ENCODE measurements around the gene PPIL4.

- TF ChIP-seq NR2C2 (IDR thresholded peaks at IDR 0.05; ENCODE audit: borderline replicate concordance, control insufficient read depth, insufficient read length, low read depth) (no peak), RAD51 (IDR thresholded peaks at IDR 0.05) (no peak), NFXL1 (IDR thresholded peaks at IDR 0.05; ENCODE audit: borderline replicate concordance) (no peak), POLR2AphosphoS5 (IDR thresholded peaks at IDR 0.05; ENCODE audit: low read length) (no peak), POLR2A (IDR thresholded peaks at IDR 0.05; ENCODE audit: low read depth, low read length) (no peak), EZH2 (IDR thresholded peaks at IDR 0.05; ENCODE audit: borderline replicate concordance, control insufficient read depth, low read depth, low read length) (no peak), JUND (IDR thresholded peaks at IDR 0.05; ENCODE audit: low read depth, low read length) (no peak), RAD21 (IDR thresholded peaks at IDR 0.05; ENCODE audit: insufficient read depth, low read depth, low read length) (no peak), CHD4 (IDR thresholded peaks at IDR 0.05) (no peak), POU2F2 (IDR thresholded peaks at IDR 0.05; ENCODE audit: borderline replicate concordance, low read depth, low read length) (no peak), BRCA1 (IDR thresholded peaks at IDR 0.05; ENCODE audit: low read depth, low read length) (no peak), BACH1 (IDR thresholded peaks at IDR 0.05; ENCODE audit: borderline replicate concordance) (no peak)
- TF ChIP-seq, protein P1, sequence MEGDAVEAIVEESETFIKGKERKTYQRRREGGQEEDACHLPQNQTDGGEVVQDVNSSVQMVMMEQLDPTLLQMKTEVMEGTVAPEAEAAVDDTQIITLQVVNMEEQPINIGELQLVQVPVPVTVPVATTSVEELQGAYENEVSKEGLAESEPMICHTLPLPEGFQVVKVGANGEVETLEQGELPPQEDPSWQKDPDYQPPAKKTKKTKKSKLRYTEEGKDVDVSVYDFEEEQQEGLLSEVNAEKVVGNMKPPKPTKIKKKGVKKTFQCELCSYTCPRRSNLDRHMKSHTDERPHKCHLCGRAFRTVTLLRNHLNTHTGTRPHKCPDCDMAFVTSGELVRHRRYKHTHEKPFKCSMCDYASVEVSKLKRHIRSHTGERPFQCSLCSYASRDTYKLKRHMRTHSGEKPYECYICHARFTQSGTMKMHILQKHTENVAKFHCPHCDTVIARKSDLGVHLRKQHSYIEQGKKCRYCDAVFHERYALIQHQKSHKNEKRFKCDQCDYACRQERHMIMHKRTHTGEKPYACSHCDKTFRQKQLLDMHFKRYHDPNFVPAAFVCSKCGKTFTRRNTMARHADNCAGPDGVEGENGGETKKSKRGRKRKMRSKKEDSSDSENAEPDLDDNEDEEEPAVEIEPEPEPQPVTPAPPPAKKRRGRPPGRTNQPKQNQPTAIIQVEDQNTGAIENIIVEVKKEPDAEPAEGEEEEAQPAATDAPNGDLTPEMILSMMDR (IDR thresholded peaks at IDR 0.05 in 2 of 3, conservative IDR thresholded peaks at IDR 0.05 in 1 of 3; ENCODE audit: control insufficient read depth in 2 of 3, extremely low read depth in 1 of 3, insufficient read depth in 1 of 3, low read depth in 3 of 3, low read length in 3 of 3) = no peak
- TF ChIP-seq, protein P2, sequence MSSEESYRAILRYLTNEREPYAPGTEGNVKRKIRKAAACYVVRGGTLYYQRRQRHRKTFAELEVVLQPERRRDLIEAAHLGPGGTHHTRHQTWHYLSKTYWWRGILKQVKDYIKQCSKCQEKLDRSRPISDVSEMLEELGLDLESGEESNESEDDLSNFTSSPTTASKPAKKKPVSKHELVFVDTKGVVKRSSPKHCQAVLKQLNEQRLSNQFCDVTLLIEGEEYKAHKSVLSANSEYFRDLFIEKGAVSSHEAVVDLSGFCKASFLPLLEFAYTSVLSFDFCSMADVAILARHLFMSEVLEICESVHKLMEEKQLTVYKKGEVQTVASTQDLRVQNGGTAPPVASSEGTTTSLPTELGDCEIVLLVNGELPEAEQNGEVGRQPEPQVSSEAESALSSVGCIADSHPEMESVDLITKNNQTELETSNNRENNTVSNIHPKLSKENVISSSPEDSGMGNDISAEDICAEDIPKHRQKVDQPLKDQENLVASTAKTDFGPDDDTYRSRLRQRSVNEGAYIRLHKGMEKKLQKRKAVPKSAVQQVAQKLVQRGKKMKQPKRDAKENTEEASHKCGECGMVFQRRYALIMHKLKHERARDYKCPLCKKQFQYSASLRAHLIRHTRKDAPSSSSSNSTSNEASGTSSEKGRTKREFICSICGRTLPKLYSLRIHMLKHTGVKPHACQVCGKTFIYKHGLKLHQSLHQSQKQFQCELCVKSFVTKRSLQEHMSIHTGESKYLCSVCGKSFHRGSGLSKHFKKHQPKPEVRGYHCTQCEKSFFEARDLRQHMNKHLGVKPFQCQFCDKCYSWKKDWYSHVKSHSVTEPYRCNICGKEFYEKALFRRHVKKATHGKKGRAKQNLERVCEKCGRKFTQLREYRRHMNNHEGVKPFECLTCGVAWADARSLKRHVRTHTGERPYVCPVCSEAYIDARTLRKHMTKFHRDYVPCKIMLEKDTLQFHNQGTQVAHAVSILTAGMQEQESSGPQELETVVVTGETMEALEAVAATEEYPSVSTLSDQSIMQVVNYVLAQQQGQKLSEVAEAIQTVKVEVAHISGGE (CRISPR knock-in tag; IDR thresholded peaks at IDR 0.05) = no peak
These were observed 84.2 kb downstream of the PPIL4 start for GRCh38 chr6:149461670-149462069.
